ENCODE measurements around the gene PON3. TPM values are rescaled to one million over a fixed set of nuclear protein-coding genes. Genes with fewer than 3 reads are reported as not detected.
"Not testable (repeated sequence)": the region's sequence is repeated elsewhere in the genome, so short reads cannot be mapped to it uniquely, and the experiment has no call there.

Gene PON3
- total RNA-seq, 1 donor from 2014 or later = 8.9 TPM

- intact Hi-C loops (cut with DNase I) = no loop called here
- DNase-seq (ENCODE audit: low spot score) = no peak
- peak; percentile 28 for ATAC-seq
These were observed 25.0 kb upstream of the PON3 start for GRCh38 chr7:95421000-95421846.

GRCh38 chr7:95412075-95412474 is 15.9 kb upstream of the PON3 start:
- ATAC-seq (no peak), DNase-seq (ENCODE audit: low spot score) (no peak)
- intact Hi-C loops (cut with DNase I) = no loop called here

GRCh38 chr7:95411666-95412065 is 15.5 kb upstream of the PON3 start:
- ATAC-seq (no peak), DNase-seq (ENCODE audit: low spot score) (no peak)
- intact Hi-C loops (cut with DNase I) = no loop called here

- DNase-seq (ENCODE audit: low spot score) (no peak), ATAC-seq (no peak)
- intact Hi-C loops (cut with DNase I) = no loop called here
These were observed 14.9 kb upstream of the PON3 start for GRCh38 chr7:95411036-95411435.

- no peak for DNase-seq (ENCODE audit: low spot score)
- intact Hi-C loops (cut with DNase I) = no loop called here
- ATAC-seq = no peak
These were observed 11.6 kb upstream of the PON3 start for GRCh38 chr7:95407751-95408150.

GRCh38 chr7:95405800-95406199 is 9.6 kb upstream of the PON3 start:
- ATAC-seq (no peak), DNase-seq (ENCODE audit: low spot score) (no peak)
- intact Hi-C loops (cut with DNase I) = no loop called here

- no peak for ATAC-seq
- intact Hi-C loops (cut with DNase I) = no loop called here
- no peak for DNase-seq (ENCODE audit: low spot score)
These were observed 9.0 kb upstream of the PON3 start for GRCh38 chr7:95405208-95405607.

- intact Hi-C loops (cut with DNase I) = no loop called here
- no peak for DNase-seq (ENCODE audit: low spot score)
- peak; percentile 45 for ATAC-seq
These were observed 8.2 kb upstream of the PON3 start for GRCh38 chr7:95404316-95404865.

- intact Hi-C loops (cut with DNase I) = no loop called here
- ATAC-seq (no peak), DNase-seq (ENCODE audit: low spot score) (no peak)
These were observed 2.2 kb upstream of the PON3 start for GRCh38 chr7:95398155-95398940.

- intact Hi-C loops (cut with DNase I) = no loop called here
- DNase-seq (ENCODE audit: low spot score) = no peak
- no peak for ATAC-seq
These were observed 1.2 kb upstream of the PON3 start for GRCh38 chr7:95397381-95397780.

- intact Hi-C loops (cut with DNase I) = no loop called here
- ATAC-seq = no peak
- DNase-seq (ENCODE audit: low spot score) = no peak
These were observed 430 bp downstream of the PON3 start for GRCh38 chr7:95395755-95396135.

- intact Hi-C loops (cut with DNase I) = no loop called here
- DNase-seq (ENCODE audit: low spot score) (no peak), ATAC-seq (no peak)
These were observed 1.8 kb downstream of the PON3 start for GRCh38 chr7:95394370-95394769.

- ATAC-seq (no peak), DNase-seq (ENCODE audit: low spot score) (no peak)
- intact Hi-C loops (cut with DNase I) = no loop called here
These were observed 4.4 kb downstream of the PON3 start for GRCh38 chr7:95391761-95392160.

- ATAC-seq = no peak
- intact Hi-C loops (cut with DNase I) = no loop called here
- DNase-seq (ENCODE audit: low spot score) = no peak
These were observed 6.7 kb downstream of the PON3 start for GRCh38 chr7:95389516-95389915.

- DNase-seq (ENCODE audit: low spot score); intact Hi-C loops (cut with DNase I); ATAC-seq: not testable (repeated sequence)
These were observed 16.7 kb downstream of the PON3 start for GRCh38 chr7:95379457-95379856.

GRCh38 chr7:95376632-95377400 is 19.4 kb downstream of the PON3 start:
- intact Hi-C loops (cut with DNase I) = no loop called here
- DNase-seq (ENCODE audit: low spot score) = no peak
- no peak for ATAC-seq

GRCh38 chr7:95375591-95376257 is 20.5 kb downstream of the PON3 start:
- DNase-seq (ENCODE audit: low spot score) = no peak
- intact Hi-C loops (cut with DNase I) = no loop called here
- ATAC-seq = no peak

- no peak for DNase-seq (ENCODE audit: low spot score)
- intact Hi-C loops (cut with DNase I) = no loop called here
- ATAC-seq = no peak
These were observed 22.9 kb downstream of the PON3 start for GRCh38 chr7:95373323-95373722.

- intact Hi-C loops (cut with DNase I) = no loop called here
- no peak for DNase-seq (ENCODE audit: low spot score)
- no peak for ATAC-seq
These were observed 27.9 kb downstream of the PON3 start for GRCh38 chr7:95368235-95368634.
